Endothelial cell (in vitro differentiated cells): Measurements from ENCODE around the gene OCIAD1. TPM values are rescaled to one million over a fixed set of nuclear protein-coding genes. Genes with fewer than 3 reads are reported as not detected.

Experiments used
- DNase-seq: peaks from one replicate; pipeline ENCODE4 v3.0.0; 2021; ENCODE audit warnings: low spot score
- H3K27ac Mint-ChIP-seq: one replicate; pipeline ENCODE4 v1.8.0; 2021; ENCODE audit warnings: mixed read lengths, inconsistent platforms; ENCODE audit not compliant: unreplicated experiment
- H3K27me3 Mint-ChIP-seq: one replicate; pipeline ENCODE4 v1.8.0; 2021; ENCODE audit warnings: mild to moderate bottlenecking, moderate library complexity, mixed read lengths, inconsistent platforms; ENCODE audit not compliant: unreplicated experiment
- H3K36me3 Mint-ChIP-seq: one replicate; pipeline ENCODE4 v1.8.0; 2021; ENCODE audit warnings: mild to moderate bottlenecking, low read depth, mixed read lengths, inconsistent platforms; ENCODE audit not compliant: unreplicated experiment
- H3K4me1 Mint-ChIP-seq: one replicate; pipeline ENCODE4 v1.8.0; 2021; ENCODE audit warnings: mild to moderate bottlenecking, mixed read lengths, inconsistent platforms; ENCODE audit not compliant: unreplicated experiment
- H3K4me3 Mint-ChIP-seq: one replicate; pipeline ENCODE4 v1.8.0; 2021; ENCODE audit warnings: mild to moderate bottlenecking, mixed read lengths, inconsistent platforms; ENCODE audit not compliant: unreplicated experiment
- H3K9me3 Mint-ChIP-seq: one replicate; pipeline ENCODE4 v1.8.0; 2021; ENCODE audit warnings: mixed read lengths, inconsistent platforms; ENCODE audit not compliant: unreplicated experiment
- total RNA-seq: library from RNA; stranded (reverse); fragmentation: NEBNext Ultra II Directional; extraction: Animal tissue kit (Norgen Biotek cat#: 25700); gene quantifications from one replicate; pipeline ENCODE4 v1.2.1, GENCODE V29; 2021; ENCODE audit not compliant: unreplicated experiment
- TF ChIP-seq, protein P1 (sequence below): fragments of 200-600 bp; sonication (generic); IDR thresholded peaks from one replicate; pipeline ENCODE4 v1.5.0; 2021; ENCODE audit warnings: antibody characterized with exemption; ENCODE audit not compliant: unreplicated experiment

The OCIAD1 gene
- total RNA-seq, 1 donor from 2014 or later, result 121 TPM

DNA sequence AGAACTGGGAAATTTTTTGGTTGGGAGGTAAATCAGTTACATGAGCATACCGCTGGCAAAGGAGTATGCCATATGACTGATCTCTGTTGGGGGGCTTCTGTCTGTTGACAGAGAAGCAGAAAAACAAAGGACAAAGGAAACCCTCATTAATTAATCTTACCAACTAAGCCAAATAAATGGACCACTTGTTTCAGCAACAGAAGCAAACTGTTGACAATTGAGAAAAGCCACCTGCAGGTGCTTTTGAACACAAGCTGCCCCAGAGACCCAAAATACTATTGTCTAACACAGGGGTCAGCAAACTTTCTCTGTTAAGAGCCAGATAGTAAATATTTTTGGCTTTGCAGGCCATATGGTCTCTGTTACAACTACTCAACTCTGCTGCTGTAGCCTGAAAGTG, 43.8 kb upstream of the OCIAD1 start:
- DNase-seq, result no peak
- no peak overlapping the region for H3K27ac Mint-ChIP-seq
- no peak overlapping the region for H3K4me3 Mint-ChIP-seq

DNA sequence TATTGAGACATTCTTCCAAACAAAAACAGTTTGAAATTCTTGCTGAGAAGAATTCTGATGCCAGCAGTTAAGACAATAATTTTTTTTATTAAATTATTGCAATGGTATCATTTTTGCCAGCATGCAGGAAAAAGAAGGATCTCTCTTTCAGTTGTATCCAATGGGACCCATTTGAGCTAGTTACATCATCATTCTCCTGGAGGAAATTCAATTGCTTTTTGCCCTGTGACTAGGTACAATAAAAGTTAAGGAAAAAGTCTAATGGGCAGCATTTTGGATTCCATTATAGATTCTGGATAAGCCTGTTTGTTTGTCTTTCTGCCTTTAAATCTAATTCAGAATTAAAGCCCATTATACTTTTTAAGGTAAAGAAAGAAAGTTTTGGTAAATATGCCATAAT, 40.3 kb upstream of the OCIAD1 start:
- H3K4me3 Mint-ChIP-seq, result no peak overlapping the region
- TF ChIP-seq, protein P1, sequence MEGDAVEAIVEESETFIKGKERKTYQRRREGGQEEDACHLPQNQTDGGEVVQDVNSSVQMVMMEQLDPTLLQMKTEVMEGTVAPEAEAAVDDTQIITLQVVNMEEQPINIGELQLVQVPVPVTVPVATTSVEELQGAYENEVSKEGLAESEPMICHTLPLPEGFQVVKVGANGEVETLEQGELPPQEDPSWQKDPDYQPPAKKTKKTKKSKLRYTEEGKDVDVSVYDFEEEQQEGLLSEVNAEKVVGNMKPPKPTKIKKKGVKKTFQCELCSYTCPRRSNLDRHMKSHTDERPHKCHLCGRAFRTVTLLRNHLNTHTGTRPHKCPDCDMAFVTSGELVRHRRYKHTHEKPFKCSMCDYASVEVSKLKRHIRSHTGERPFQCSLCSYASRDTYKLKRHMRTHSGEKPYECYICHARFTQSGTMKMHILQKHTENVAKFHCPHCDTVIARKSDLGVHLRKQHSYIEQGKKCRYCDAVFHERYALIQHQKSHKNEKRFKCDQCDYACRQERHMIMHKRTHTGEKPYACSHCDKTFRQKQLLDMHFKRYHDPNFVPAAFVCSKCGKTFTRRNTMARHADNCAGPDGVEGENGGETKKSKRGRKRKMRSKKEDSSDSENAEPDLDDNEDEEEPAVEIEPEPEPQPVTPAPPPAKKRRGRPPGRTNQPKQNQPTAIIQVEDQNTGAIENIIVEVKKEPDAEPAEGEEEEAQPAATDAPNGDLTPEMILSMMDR, result no peak
- peaks cover 1% of the 10 kb centered on the region for H3K27me3 Mint-ChIP-seq
- no peaks in the 10 kb centered on the region for H3K9me3 Mint-ChIP-seq
- H3K27ac Mint-ChIP-seq, result peak overlapping the region; percentile 38
- H3K4me1 Mint-ChIP-seq, result peaks cover 4% of the 10 kb centered on the region
- no peak for DNase-seq
- H3K36me3 Mint-ChIP-seq, result no peaks in the 10 kb centered on the region

More for the DNA sequence above, 43.8 kb upstream of the OCIAD1 start:
- TF ChIP-seq, protein P1, result no peak
- H3K4me1 Mint-ChIP-seq, result peaks cover 4% of the 10 kb centered on the region
- no peaks in the 10 kb centered on the region for H3K9me3 Mint-ChIP-seq
- no peaks in the 10 kb centered on the region for H3K36me3 Mint-ChIP-seq
- H3K27me3 Mint-ChIP-seq, result peaks cover 1% of the 10 kb centered on the region

DNA sequence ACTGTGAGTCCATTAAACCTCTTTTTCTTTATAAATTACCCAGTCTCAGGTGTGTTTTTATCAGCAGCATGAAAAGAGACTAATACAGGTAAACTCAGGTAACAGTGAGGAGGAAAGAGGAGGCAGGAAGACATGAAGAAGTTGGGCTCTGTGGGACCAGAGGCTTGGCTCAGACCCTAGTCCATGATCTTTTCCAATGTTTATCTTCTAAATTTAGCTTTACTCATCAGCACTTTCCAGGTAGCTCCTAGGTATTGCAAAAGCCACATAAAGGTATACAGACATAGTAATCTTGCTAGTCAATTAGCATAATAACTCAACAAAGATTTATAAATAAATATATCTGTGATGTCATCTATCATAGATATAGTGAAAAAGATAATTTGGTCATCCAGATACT, 39.6 kb upstream of the OCIAD1 start:
- Mint-ChIP-seq H3K27me3 (peaks cover 1% of the 10 kb centered on the region), H3K4me1 (peaks cover 4% of the 10 kb centered on the region), H3K27ac (no peak overlapping the region), H3K4me3 (no peak overlapping the region), H3K36me3 (no peaks in the 10 kb centered on the region), H3K9me3 (no peaks in the 10 kb centered on the region)
- no peak for DNase-seq
- TF ChIP-seq, protein P1, result no peak

DNA sequence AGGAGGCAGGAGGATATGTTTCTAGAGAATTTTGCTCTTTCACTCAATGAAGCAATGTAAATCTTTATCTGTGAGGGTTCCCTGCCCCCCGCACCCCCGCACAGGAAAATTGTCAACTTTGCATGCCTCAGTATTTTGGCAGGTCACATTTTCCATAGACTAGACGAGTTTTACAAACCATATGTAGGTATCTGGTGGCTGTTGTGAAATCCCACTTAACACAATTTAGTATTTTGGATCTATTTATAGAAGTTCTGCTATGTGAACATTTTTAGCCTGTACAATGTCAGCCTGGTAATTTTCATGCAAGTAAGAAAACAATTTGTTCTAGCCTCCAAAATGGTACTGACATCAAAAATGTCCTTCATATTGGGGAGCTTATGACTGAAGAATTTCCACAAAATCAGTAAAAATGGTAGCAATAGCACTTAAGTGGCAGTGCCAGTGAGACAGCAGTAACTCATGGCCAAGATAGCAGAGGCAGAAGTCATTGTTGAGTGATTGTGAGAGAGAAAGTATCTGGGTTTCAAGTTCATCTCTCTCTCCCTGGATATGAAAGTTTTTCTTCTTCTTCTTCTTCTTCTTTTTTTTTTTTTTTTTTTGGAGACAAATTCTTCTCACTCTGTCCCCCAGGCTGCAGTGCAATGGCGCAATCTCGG, 38.4 kb upstream of the OCIAD1 start:
- Mint-ChIP-seq H3K27me3 (peaks cover 1% of the 10 kb centered on the region), H3K36me3 (no peaks in the 10 kb centered on the region), H3K4me3 (no peak overlapping the region), H3K4me1 (peaks cover 4% of the 10 kb centered on the region), H3K9me3 (no peaks in the 10 kb centered on the region), H3K27ac (no peak overlapping the region)
- TF ChIP-seq, protein P1, result no peak
- DNase-seq, result no peak

DNA sequence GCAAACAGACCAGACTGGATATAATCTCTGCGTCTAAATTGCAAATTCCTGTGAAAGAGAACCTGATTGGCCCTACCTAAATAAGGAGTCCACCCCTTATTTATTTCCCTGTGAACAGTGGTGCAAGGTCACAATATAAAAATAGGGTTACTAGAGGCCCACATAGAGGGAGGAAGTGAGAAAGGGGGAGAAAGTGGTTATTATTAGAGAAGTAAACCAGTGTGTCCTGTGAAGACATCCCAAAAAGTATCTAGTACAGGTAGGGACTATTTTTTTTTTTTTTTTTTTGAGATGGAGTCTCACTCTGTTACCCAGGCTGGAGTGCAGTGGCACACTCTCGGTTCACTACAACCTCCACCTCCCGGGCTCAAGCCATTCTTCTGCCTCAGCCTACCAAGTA, 35.8 kb upstream of the OCIAD1 start:
- Mint-ChIP-seq H3K4me1 (peaks cover 6% of the 10 kb centered on the region), H3K9me3 (no peaks in the 10 kb centered on the region), H3K27me3 (peaks cover 1% of the 10 kb centered on the region), H3K36me3 (no peaks in the 10 kb centered on the region), H3K4me3 (no peak overlapping the region), H3K27ac (no peak overlapping the region)
- TF ChIP-seq, protein P1, result no peak
- no peak for DNase-seq
